Transverse colon (tissue), 4 donors: ENCODE results near the gene LMAN1L. TPM values are rescaled to one million over a fixed set of nuclear protein-coding genes. Genes with fewer than 3 reads are reported as not detected.

Experiments used
- DNase-seq: peaks from one replicate; pipeline ENCODE4 v3.0.0-alpha.2; 2019
- H3K27ac ChIP-seq, 4 donors: fragments of 200-600 bp; sonication (generic); 2 replicates each; pipeline ENCODE4 v1.5.1; 2016 to 2018; ENCODE audit warnings: inconsistent platforms in 4 of 4
- H3K27me3 ChIP-seq: fragments of 200-600 bp; sonication (generic); 2 replicates; pipeline ENCODE4 v1.5.1; 2017; ENCODE audit warnings: inconsistent platforms
- H3K36me3 ChIP-seq, 4 donors: fragments of 200-600 bp; sonication (generic); 2 replicates each; pipeline ENCODE4 v1.5.1; 2017 to 2019; ENCODE audit warnings: inconsistent platforms in 4 of 4
- H3K4me1 ChIP-seq, 4 donors: fragments of 200-600 bp; sonication (generic); 2 replicates each; pipeline ENCODE4 v1.5.1; 2017 to 2020; ENCODE audit warnings: inconsistent platforms in 4 of 4
- H3K4me3 ChIP-seq, 4 donors: fragments of 200-600 bp; sonication (generic); 1 replicate in 1 of 4; 2 replicates in 3 of 4; pipeline versions ENCODE4 v1.5.1 to v1.6.1; 2017 to 2019; ENCODE audit warnings: inconsistent platforms in 4 of 4
- H3K9me3 ChIP-seq, 2 donors: fragments of 200-600 bp; sonication (generic); 2 replicates each; pipeline ENCODE4 v1.5.1; 2017 to 2019; ENCODE audit warnings: inconsistent platforms in 2 of 2
- EP300 ChIP-seq: sonication (generic); formaldehyde crosslinking; IDR thresholded peaks from one replicate; pipeline ENCODE4 v1.6.1; 2017; ENCODE audit warnings: antibody characterized with exemption, low read depth
- POLR2A ChIP-seq: fragments of 450-650 bp; IDR thresholded peaks from one replicate; pipeline ENCODE4 v1.6.1; 2016; ENCODE audit warnings: antibody characterized with exemption, mild to moderate bottlenecking, moderate library complexity
- POLR2AphosphoS5 ChIP-seq, 3 donors: sonication (generic); formaldehyde crosslinking; IDR thresholded peaks; one replicate each; pipeline ENCODE4 v1.6.1; 2016; ENCODE audit warnings: antibody characterized with exemption in 3 of 3
- WGBS, 2 donors: methylation state at CpG; one replicate each; pipeline ENCODE4 v1.1.5; 2018; ENCODE audit warnings: low coverage in 1 of 2; 5-methylcytosine and 5-hydroxymethylcytosine counted together
- in situ Hi-C, 4 donors: fragments of 200-750 bp; cut with MboI; loops; one replicate each; pipeline versions ENCODE4 v1.15.0 to v1.15.1; 2017; ENCODE audit warnings: low sequenced_read_pairs in 3 of 4, low pct_ligation_motif_present in 1 of 4, low pct_unique_long_range_greater_than_20kb in 1 of 4
- intact Hi-C: fragments of 100-400 bp; cut with DNase I; formaldehyde crosslinking; loops from one replicate; pipeline ENCODE4 v1.15.1; 2023; ENCODE audit warnings: low total_unique reads
- total RNA-seq, 4 donors: library from RNA; depleted of rRNA; stranded (reverse); fragments of >200 nt; gene quantifications; one replicate each; pipeline ENCODE4 v1.1.0, GENCODE V29; 2016
- TF ChIP-seq, protein P1 (sequence below), 5 experiments: fragments of 200-600 bp in 3 of 5; fragments of 450-650 bp in 2 of 5; sonication (generic) in 3 of 5; IDR thresholded peaks; 1 replicate in 2 of 5; 2 replicates in 3 of 5; pipeline ENCODE4 v1.5.1; 2016 to 2017; ENCODE audit warnings: antibody characterized with exemption in 5 of 5, inconsistent platforms in 3 of 5, mild to moderate bottlenecking in 2 of 5, moderate library complexity in 1 of 5

LMAN1L gene
- total RNA-seq, 4 donors from 2014 or later, result 20.2 TPM; not detected in 3

DNA sequence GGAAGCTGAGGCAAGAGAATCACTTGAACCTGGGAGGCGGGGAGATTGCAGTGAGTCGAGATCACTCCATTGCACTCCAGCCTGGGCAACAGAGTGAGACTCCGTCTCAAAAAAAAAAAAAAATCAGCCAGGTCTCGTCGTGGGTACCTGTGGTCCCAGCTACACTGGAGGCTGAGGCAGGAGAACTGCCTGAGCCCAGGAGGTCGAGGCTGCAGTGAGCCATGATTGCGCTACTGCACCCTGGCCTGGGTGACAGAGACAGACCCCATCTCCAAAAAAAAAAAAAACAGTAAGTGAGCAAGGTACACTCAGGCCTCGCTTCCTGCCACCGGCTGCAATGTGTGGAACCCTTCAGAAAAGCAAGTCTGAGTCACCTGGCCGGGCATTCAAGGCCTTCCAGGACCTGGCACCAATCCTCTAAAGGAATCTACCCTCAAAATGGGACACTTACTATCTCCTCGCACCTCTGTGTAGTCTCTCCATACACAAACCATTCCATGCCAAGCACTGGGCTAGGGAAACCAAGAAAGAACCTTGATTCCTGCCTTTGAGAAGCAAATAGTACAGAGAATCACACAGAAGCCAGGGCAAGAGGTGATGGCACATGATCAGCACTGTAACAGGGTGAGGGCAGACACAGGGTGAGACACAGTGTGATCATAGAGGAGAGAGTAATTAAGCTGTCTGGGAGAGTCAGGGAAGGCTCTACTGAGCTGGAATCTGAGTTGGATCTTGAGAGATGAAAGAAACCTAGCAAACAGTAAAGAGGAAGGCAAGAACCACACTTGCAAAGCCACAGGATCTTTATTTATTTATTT is 50.8 kb downstream of the LMAN1L start:
- Histone ChIP-seq H3K4me3 (no peak overlapping the region), H3K9me3 (no peaks in the 10 kb centered on the region), H3K27ac (peak overlapping the region; percentile 54 to 95 (median 92)), H3K27me3 (no peaks in the 10 kb centered on the region), H3K36me3 (no peaks in the 10 kb centered on the region), H3K4me1 (peaks cover 31 to 75% (median 69%) of the 10 kb centered on the region in 4 donors)
- TF ChIP-seq POLR2AphosphoS5 (IDR thresholded peaks at IDR 0.05) (no peak), POLR2A (no peak), EP300 (no peak)
- TF ChIP-seq, protein P1, sequence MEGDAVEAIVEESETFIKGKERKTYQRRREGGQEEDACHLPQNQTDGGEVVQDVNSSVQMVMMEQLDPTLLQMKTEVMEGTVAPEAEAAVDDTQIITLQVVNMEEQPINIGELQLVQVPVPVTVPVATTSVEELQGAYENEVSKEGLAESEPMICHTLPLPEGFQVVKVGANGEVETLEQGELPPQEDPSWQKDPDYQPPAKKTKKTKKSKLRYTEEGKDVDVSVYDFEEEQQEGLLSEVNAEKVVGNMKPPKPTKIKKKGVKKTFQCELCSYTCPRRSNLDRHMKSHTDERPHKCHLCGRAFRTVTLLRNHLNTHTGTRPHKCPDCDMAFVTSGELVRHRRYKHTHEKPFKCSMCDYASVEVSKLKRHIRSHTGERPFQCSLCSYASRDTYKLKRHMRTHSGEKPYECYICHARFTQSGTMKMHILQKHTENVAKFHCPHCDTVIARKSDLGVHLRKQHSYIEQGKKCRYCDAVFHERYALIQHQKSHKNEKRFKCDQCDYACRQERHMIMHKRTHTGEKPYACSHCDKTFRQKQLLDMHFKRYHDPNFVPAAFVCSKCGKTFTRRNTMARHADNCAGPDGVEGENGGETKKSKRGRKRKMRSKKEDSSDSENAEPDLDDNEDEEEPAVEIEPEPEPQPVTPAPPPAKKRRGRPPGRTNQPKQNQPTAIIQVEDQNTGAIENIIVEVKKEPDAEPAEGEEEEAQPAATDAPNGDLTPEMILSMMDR (IDR thresholded peaks at IDR 0.05), result no peak
- intact Hi-C loops (no loop called here), in situ Hi-C loops (no loop called here)
- DNase-seq, result no peak
- 63% methylated on average over 11 of the region's 11 CpGs; no CpG with 5 or more reads in 1 of the 2 donors for WGBS, 2 donors

DNA sequence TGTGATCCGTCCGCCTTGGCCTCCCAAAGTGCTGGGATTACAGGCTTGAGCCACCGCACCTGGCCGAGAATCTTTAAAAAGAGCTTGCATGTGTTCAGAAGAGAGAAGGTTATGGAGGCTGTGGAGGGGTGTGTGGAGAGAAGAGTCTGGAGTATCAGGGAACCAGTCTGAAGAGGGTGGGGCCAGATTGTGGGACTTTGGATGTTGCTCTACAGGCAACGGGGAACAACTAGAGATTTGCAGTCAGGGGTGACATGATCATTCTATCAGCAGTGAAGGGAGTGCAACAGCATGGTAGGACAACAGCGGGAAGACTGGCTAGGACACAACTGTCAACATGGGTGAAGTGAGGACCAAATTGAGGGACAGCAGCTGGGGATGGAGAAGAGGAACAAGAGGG is 51.7 kb downstream of the LMAN1L start:
- Histone ChIP-seq H3K4me3 (no peak overlapping the region), H3K27me3 (no peaks in the 10 kb centered on the region), H3K4me1 (peaks cover 36 to 75% (median 70%) of the 10 kb centered on the region in 4 donors), H3K27ac (peak overlapping the region; percentile 54 to 95 (median 92)), H3K36me3 (no peaks in the 10 kb centered on the region), H3K9me3 (no peaks in the 10 kb centered on the region)
- 77 to 83% methylated on average over 6 of the region's 6 CpGs for WGBS, 2 donors
- TF ChIP-seq, protein P1 (IDR thresholded peaks at IDR 0.05), result no peak
- TF ChIP-seq POLR2AphosphoS5 (IDR thresholded peaks at IDR 0.05), result peak in 1 of 3 donors; percentile 32
- in situ Hi-C loops (no loop called here), intact Hi-C loops (no loop called here)
- peak; percentile 36 for DNase-seq

DNA sequence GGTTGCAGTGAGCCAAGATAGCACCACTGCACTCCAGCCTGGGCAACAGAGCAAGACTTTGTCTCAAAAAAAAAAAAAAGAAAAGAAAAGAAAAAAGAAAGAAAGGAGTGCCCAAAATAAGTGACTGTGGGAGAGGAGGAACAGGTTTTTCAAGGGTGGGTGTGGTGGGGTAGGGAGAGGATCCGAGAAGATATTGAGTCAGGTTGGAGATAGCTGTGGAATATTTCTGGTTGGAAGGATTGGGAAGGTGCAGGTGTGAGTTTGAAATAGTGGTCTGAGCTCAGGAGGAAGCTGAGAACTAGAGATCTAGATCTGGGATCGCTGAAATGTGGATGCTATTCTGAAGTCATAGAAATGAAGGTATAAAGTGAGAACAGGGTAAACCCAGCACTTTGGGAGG is 52.7 kb downstream of the LMAN1L start:
- Histone ChIP-seq H3K9me3 (no peaks in the 10 kb centered on the region), H3K4me1 (peaks cover 38 to 75% (median 70%) of the 10 kb centered on the region in 4 donors), H3K27ac (peak overlapping the region; percentile 49 to 95 (median 92)), H3K4me3 (no peak overlapping the region), H3K27me3 (no peaks in the 10 kb centered on the region), H3K36me3 (no peaks in the 10 kb centered on the region)
- no peak for DNase-seq
- TF ChIP-seq, protein P1 (IDR thresholded peaks at IDR 0.05), result no peak
- TF ChIP-seq POLR2A, result no peak
- no peak for TF ChIP-seq POLR2AphosphoS5 (IDR thresholded peaks at IDR 0.05)
- no peak for TF ChIP-seq EP300
- 64 to 75% methylated on average over 2 of the region's 2 CpGs for WGBS, 2 donors
- in situ Hi-C loops, result no loop called here
- intact Hi-C loops, result no loop called here

DNA sequence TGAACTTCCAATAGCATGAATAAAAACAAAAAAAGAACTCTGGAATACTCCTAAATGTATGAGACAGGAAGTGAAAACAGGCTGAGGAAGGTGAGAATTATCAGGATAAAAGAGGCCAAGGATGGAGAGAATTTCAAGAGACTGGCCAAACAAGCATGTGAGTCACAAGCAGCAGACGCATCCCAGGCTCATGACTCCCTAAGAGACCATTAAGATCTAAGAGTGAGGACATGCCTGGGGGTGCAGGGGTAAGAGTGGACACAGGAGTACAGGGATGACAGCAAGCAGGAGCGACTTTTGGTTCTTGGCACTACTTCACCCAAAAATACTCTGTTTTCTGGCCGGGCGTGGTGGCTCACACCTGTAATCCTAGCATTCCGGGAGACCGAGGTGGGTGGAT is 53.5 kb downstream of the LMAN1L start:
- Histone ChIP-seq H3K27me3 (no peaks in the 10 kb centered on the region), H3K27ac (peak overlapping the region; percentile 91 to 96 (median 94)), H3K4me3 (no peak overlapping the region), H3K4me1 (peaks cover 46 to 79% (median 77%) of the 10 kb centered on the region in 4 donors), H3K9me3 (no peaks in the 10 kb centered on the region), H3K36me3 (no peaks in the 10 kb centered on the region)
- 48% methylated on average over 6 of the region's 6 CpGs; no CpG with 5 or more reads in 1 of the 2 donors for WGBS, 2 donors
- in situ Hi-C loops, result no loop called here
- TF ChIP-seq POLR2A (no peak), POLR2AphosphoS5 (IDR thresholded peaks at IDR 0.05) (no peak), EP300 (no peak)
- TF ChIP-seq, protein P1 (IDR thresholded peaks at IDR 0.05), result no peak
- no peak for DNase-seq
- intact Hi-C loops, result no loop called here
